Measurements from ENCODE around the gene MOCOS.

- TF ChIP-seq, protein P1, sequence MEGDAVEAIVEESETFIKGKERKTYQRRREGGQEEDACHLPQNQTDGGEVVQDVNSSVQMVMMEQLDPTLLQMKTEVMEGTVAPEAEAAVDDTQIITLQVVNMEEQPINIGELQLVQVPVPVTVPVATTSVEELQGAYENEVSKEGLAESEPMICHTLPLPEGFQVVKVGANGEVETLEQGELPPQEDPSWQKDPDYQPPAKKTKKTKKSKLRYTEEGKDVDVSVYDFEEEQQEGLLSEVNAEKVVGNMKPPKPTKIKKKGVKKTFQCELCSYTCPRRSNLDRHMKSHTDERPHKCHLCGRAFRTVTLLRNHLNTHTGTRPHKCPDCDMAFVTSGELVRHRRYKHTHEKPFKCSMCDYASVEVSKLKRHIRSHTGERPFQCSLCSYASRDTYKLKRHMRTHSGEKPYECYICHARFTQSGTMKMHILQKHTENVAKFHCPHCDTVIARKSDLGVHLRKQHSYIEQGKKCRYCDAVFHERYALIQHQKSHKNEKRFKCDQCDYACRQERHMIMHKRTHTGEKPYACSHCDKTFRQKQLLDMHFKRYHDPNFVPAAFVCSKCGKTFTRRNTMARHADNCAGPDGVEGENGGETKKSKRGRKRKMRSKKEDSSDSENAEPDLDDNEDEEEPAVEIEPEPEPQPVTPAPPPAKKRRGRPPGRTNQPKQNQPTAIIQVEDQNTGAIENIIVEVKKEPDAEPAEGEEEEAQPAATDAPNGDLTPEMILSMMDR (IDR thresholded peaks at IDR 0.05; ENCODE audit: poor library complexity): no peak
- no peak for TF ChIP-seq EZH2 (IDR thresholded peaks at IDR 0.05; ENCODE audit: borderline replicate concordance)
Measured at GRCh38 chr18:36287653-36288052, 100.4 kb downstream of the MOCOS start.
